NOMO-1 (cell line): ENCODE results near the gene C8G.
A peak's percentile ranks its signal among the peaks of the same experiment; 100 is the strongest.

Source experiments
- DNase-seq, 2 experiments: peaks; one replicate each; lab custom pipeline; 2025; ENCODE audit not compliant: unreplicated experiment in 2 of 2; lab: John Stamatoyannopoulos, UW

The C8G gene

GRCh38 chr9:136964833-136965422 is 19.9 kb downstream of the C8G start:
- DNase-seq: no peak

GRCh38 chr9:136965771-136966484 is 20.9 kb downstream of the C8G start:
- no peak for DNase-seq

- no peak for DNase-seq
Measured at GRCh38 chr9:136968333-136969127, 23.5 kb downstream of the C8G start.

- DNase-seq: no peak
Measured at GRCh38 chr9:136969150-136969549, 24.1 kb downstream of the C8G start.

GRCh38 chr9:136969774-136970173 is 24.7 kb downstream of the C8G start:
- no peak for DNase-seq

GRCh38 chr9:136970361-136970760 is 25.3 kb downstream of the C8G start:
- no peak for DNase-seq

GRCh38 chr9:136971746-136972145 is 26.7 kb downstream of the C8G start:
- no peak for DNase-seq

- no peak for DNase-seq
Measured at GRCh38 chr9:136972335-136972734, 27.3 kb downstream of the C8G start.

GRCh38 chr9:136972743-136973142 is 27.7 kb downstream of the C8G start:
- no peak for DNase-seq

GRCh38 chr9:136973618-136974617 is 28.9 kb downstream of the C8G start:
- no peak for DNase-seq

- no peak for DNase-seq
Measured at GRCh38 chr9:136974817-136975535, 29.9 kb downstream of the C8G start.

GRCh38 chr9:136975644-136976043 is 30.6 kb downstream of the C8G start:
- DNase-seq: no peak

- DNase-seq: no peak
Measured at GRCh38 chr9:136977223-136977622, 32.2 kb downstream of the C8G start, which contains the start of gene PTGDS. Gene PTGDS (plus strand): TSS chr9:136977504. CDS start chr9:136977579, 75 bp downstream.

- no peak for DNase-seq
Measured at GRCh38 chr9:136977649-136978072, 32.6 kb downstream of the C8G start.

GRCh38 chr9:136978073-136978864 is 33.2 kb downstream of the C8G start:
- DNase-seq: peak; percentile 33 to 35

GRCh38 chr9:136978865-136979544 is 34.0 kb downstream of the C8G start:
- no peak for DNase-seq

GRCh38 chr9:136979769-136980587 is 34.9 kb downstream of the C8G start:
- no peak for DNase-seq
